HAP-1 (cell line): ENCODE results near the gene PAEP.

Experiments
- DNase-seq, 2 experiments: peaks; one replicate each; pipeline ENCODE4 v3.0.0-alpha.2; 2016 to 2020; ENCODE audit warnings: low spot score in 2 of 2
- H3K27me3 ChIP-seq: fragments of 250-450 bp; sonication (Bioruptor Pico); 2 replicates; pipeline ENCODE4 v1.5.1; 2020; ENCODE audit warnings: low read depth, mild to moderate bottlenecking, moderate library complexity
- H3K36me3 ChIP-seq: fragments of 250-450 bp; sonication (Bioruptor Pico); replicated peaks from 2 replicates; pipeline ENCODE4 v1.5.1; 2020; ENCODE audit warnings: mild to moderate bottlenecking
- H3K4me1 ChIP-seq: fragments of 250-450 bp; sonication (Bioruptor Pico); 2 replicates; pipeline ENCODE4 v1.5.1; 2020; ENCODE audit warnings: mild to moderate bottlenecking
- H3K4me3 ChIP-seq: fragments of 250-450 bp; sonication (Bioruptor Pico); 2 replicates; pipeline ENCODE4 v1.5.1; 2020; ENCODE audit warnings: mild to moderate bottlenecking, moderate library complexity
- H3K9me3 ChIP-seq: fragments of 250-450 bp; sonication (Bioruptor Pico); 2 replicates; pipeline ENCODE4 v1.5.1; 2020; ENCODE audit warnings: mild to moderate bottlenecking, moderate library complexity
- in situ Hi-C: fragments of 300-500 bp; cut with MboI; formaldehyde crosslinking; loops from 3 replicates; pipeline ENCODE4 v1.14.3; 2020; ENCODE audit warnings: low sequenced_read_pairs, inconsistent platforms, mixed read lengths

Gene PAEP

DNA sequence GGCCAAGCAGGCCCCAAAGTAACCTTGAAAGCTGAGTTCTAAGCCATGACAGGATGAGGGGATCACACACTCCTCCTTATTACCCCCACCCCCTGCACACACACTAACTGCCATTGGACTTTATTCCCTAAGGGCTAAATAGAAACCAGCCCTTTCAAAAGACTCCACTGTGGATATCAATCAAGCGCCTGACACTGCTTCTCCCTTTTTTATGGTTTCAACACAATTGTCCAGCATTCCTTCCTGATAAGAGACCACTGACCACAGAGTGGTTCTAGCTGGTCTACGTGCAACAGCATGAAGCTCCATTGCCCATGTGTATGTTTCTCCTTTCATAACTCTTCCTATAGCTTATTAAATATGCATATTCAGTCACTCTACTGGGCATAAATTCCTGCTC lies 34.7 kb downstream of the PAEP start:
- H3K9me3 ChIP-seq: no peaks in the 10 kb centered on the region
- no peaks in the 10 kb centered on the region for H3K4me1 ChIP-seq
- in situ Hi-C loops: no loop called here
- DNase-seq: no peak
- no peak overlapping the region for H3K4me3 ChIP-seq
- H3K27me3 ChIP-seq: 0 out of 2 replicates have a peak, but pooled peaks cover 3% of the 10 kb centered on the region
- H3K36me3 ChIP-seq: no peaks in the 10 kb centered on the region

DNA sequence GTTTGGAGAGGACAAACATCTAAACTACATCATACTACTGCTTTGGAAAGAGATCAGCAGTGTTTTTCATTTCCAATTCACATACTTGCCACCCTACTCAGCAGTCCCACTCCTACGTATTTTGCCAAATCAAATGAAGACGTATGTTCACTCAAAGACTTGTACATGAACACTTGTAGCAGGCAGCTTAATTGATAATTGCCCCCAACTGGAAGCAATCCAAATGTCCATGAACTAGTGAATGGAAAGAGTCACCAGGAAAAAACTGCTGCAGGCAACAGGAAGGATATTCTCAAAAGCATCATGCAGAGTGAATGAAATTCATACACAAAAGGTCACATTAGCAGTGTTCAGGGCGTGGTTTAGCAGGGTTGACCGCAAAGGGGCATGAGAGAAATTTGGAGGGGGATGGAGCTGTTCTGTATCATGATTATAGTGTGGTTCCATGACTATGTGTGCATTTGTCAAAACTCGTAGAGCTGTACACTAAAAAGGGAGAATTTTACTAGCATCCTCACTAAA lies 38.8 kb downstream of the PAEP start:
- Histone ChIP-seq H3K4me3 (no peak overlapping the region), H3K27me3 (no peaks in the 10 kb centered on the region), H3K36me3 (no peaks in the 10 kb centered on the region), H3K9me3 (no peaks in the 10 kb centered on the region), H3K4me1 (no peaks in the 10 kb centered on the region)
- no peak for DNase-seq
- in situ Hi-C loops: loop anchor here (10.0 kb wide), 1 partner anchor 524 kb away; no protein-coding TSS in a partner anchor

DNA sequence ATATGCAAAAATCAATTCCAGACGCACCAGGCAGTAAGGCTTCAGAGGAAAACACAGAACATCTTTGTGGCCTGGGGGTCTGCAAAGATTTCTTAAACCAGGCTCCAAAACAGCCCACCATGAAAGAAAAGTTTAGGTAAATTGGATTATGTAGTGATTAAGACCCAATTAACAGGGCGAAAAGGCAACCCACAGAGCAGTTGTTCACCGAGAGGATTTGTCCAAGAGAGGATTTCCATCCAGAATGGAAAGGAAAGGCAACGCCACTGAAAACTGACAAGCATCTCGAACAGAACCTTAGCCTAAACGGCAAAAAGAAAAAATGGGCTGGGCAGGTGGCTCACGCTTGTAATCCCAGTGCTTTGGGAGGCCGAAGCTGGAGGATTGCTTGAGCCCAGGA lies 40.4 kb downstream of the PAEP start:
- in situ Hi-C loops: loop anchor here (10.0 kb wide), 1 partner anchor 523 kb away; no protein-coding TSS in a partner anchor
- H3K9me3 ChIP-seq: no peaks in the 10 kb centered on the region
- H3K27me3 ChIP-seq: no peaks in the 10 kb centered on the region
- no peak for DNase-seq
- no peaks in the 10 kb centered on the region for H3K36me3 ChIP-seq
- no peak overlapping the region for H3K4me3 ChIP-seq
- H3K4me1 ChIP-seq: no peaks in the 10 kb centered on the region

DNA sequence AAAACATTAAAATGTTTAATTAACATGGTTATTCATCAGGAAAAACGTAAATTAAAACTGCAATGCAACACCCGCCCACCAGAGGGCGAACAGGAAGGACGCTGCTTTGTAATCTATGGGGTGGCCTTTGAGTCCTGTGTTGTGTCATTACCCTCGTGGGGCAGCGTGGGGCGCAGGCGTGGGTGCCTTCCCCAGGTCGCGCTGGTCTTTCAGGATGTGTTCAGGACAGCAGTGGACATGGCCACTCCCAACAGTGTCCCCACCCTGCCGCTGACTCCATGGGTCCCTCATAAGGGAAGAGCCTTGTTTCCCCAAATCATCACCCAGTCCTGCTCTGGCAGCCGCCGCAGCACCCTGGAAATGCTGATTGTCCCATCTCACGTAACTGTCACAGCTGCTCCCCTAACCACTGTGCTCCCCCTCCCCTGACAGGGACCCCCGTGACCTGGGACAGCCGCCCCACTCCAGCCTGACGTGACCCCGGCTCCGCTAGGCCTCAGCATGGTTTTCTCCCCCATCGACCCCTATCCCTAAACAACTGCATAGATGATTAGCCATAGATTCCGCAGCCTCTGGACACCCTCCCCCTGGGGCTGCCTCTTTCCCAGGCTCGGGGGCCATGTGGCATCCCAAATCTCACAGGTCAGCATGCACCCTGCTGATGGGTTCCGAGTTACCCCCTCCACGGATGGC lies 41.4 kb downstream of the PAEP start:
- Histone ChIP-seq H3K4me1 (no peaks in the 10 kb centered on the region), H3K9me3 (no peaks in the 10 kb centered on the region), H3K27me3 (no peaks in the 10 kb centered on the region), H3K36me3 (no peaks in the 10 kb centered on the region), H3K4me3 (no peak overlapping the region)
- peak; percentile 10 to 72 for DNase-seq
- in situ Hi-C loops: loop anchor here (10.0 kb wide), 1 partner anchor 522 kb away; no protein-coding TSS in a partner anchor

DNA sequence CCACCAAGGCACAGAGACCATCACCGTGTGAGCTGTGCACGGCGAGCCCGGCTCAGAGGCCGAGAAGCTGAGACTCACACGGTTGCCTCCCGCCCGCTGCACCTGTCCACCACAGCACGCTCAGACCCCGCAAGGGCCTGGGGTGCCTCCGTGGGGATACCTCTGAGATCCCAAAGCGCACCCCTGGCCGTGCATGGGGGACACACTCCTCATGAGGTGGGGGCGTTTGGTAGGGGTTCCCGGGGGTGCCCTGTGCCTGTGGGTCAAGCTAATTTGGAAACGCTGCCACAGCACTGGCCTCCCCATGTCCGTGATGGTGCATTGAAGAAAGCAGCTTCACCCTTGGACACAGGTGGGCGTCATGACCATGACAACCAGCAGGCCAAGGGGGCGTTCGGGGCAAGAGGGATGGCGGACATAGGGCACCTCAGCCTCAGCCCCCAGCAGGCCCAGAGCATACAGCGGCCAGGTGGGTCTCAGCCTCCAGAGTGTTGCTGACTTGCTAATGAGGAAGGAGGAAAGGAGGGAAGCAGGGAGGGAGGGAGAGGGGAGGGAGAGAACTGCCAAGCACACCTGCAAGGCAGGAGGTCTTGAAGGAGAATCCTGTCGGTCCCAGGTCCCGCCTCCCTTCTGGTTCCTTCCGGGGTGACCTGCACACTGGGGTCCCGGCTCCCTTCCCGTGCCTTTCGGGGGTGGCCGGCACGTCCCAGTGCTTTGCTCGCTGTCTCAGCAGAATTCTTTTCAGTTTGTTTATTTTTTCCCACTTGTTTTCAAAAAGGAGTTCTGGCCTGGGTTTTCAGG lies 43.1 kb downstream of the PAEP start:
- Histone ChIP-seq H3K9me3 (no peaks in the 10 kb centered on the region), H3K36me3 (no peaks in the 10 kb centered on the region), H3K27me3 (no peaks in the 10 kb centered on the region), H3K4me1 (no peaks in the 10 kb centered on the region), H3K4me3 (no peak overlapping the region)
- in situ Hi-C loops: loop anchor here (10.0 kb wide), 1 partner anchor 520 kb away; no protein-coding TSS in a partner anchor
- no peak for DNase-seq

DNA sequence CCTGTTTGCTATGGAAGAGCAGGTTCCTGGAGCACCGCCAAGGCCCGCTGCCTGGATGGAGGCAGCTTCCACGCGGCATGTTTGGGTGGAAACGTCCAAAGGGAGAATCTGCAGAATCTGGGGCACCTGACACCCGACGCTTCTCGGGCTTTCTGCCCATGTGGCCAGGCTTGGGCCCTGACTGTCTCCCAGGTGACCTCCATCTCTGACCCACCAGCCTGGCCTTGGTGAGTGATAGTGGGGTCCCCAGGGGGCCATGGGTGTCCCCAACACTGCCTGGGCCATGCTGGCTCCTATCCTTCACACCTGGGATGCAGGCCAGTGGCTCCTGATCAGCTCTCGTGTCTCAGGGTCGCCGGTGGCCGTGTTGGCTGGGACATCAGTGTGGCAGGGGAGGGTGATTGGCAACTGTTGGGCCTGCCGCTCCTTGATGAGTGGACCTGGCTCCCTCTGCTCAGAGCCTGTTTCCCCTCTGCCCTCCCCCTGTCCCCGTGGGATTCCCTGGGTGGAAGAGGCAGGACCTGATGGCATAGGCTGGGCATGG lies 43.8 kb downstream of the PAEP start:
- no peaks in the 10 kb centered on the region for H3K9me3 ChIP-seq
- no peaks in the 10 kb centered on the region for H3K27me3 ChIP-seq
- H3K4me3 ChIP-seq: no peak overlapping the region
- H3K4me1 ChIP-seq: no peaks in the 10 kb centered on the region
- in situ Hi-C loops: loop anchor here (10.0 kb wide), 1 partner anchor 519 kb away; no protein-coding TSS in a partner anchor
- no peak for DNase-seq
- no peaks in the 10 kb centered on the region for H3K36me3 ChIP-seq

DNA sequence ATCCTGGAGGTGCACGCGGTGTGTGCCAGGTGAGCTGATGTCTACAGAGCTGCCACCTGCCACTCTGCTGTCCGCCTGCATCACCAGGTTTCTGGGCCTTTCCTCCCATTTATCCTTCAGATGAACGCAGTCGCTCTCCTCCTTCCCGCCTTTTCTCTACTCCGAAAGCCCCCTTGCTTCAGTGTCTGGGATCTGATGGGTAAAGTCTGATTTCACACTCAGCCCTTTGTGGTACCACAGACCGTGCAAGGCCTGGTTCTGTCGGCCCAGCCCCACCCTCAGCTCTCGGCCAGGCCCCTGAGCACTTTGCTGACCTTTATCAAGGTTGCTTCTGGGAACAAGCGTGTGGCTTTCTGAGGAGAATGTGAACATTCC lies 45.3 kb downstream of the PAEP start:
- in situ Hi-C loops: loop anchor here (10.0 kb wide), 1 partner anchor 518 kb away; no protein-coding TSS in a partner anchor
- H3K4me3 ChIP-seq: no peak overlapping the region
- H3K27me3 ChIP-seq: no peaks in the 10 kb centered on the region
- DNase-seq: no peak
- H3K36me3 ChIP-seq: no peaks in the 10 kb centered on the region
- no peaks in the 10 kb centered on the region for H3K4me1 ChIP-seq
- H3K9me3 ChIP-seq: no peaks in the 10 kb centered on the region

DNA sequence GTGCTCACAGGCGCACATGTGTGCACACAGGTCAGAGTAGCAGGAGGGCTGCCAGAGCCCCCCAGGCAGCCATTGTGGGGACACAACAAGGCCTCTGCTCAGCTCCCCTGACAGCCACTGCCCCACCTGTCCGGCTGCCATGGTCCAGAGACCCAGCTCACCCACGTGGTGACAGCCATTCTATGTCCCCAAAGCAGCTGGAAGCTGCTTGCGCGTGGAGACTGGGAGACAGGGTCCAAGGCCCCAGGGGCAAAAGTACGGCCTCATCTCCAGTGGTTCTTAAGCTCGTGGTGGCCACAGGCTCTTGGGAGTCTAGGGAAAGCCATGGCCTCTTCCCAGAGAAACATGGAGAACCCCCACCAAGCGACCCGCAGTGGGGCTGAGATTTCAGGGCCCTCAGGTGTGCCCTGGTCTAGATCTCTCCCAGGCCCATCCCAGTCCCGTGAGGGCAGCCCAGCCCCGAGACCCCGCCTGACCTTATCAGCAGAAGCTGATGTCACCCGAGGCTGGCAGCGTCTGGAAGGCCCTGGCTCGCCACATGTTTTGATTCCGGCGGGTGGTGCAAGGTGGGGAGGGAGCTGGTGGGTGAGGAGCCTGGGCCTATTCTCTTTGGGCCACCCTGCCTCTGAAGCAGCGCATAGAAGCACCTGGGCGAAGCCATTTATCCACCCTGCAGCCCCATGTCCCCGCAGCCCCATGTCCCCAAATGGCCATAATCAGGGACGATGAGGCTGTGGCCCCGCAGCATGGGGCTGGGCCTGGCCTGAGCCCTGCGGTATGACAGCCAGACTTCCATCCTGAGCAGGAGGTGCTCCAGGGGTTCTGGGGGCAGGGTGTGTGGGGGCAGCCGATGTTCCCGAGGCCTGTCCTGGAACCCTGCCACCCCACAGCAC lies 46.1 kb downstream of the PAEP start:
- in situ Hi-C loops: loop anchor here (10.0 kb wide), 1 partner anchor 517 kb away; no protein-coding TSS in a partner anchor
- Histone ChIP-seq H3K9me3 (no peaks in the 10 kb centered on the region), H3K4me1 (no peaks in the 10 kb centered on the region), H3K4me3 (no peak overlapping the region), H3K36me3 (no peaks in the 10 kb centered on the region), H3K27me3 (no peaks in the 10 kb centered on the region)
- DNase-seq: no peak

DNA sequence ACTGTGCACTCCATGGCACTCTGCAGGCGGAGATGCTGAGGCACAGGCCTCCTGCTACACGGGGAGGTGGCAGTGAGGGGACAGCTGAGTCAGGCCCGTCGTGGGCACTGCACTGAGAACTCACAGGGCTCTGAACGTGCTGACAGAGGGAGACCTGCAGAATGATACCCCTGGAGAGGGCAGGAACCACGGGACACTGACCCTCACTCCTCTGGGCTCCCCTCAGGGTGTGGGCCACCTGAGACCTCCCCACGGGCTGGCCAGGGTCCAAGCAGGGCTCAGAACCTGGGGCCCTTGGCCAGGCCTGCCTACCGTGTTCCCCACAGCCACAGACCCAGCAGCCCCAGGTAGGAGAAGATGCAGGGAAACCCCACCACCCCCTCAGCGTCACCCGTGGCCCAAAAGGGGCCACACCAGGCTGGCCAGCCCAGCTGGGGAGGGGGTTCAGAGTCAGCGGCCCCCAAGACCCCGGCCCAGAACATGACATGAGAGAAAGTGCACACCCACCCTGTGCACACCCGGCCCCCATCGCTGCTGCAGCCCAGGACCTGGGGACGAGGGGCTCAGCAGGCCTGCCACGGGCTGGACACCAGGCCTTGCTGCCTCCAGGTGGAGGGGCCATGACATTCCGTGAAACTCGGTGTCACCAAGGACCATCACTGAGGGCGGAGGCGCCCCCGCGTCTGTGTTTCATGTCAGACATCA lies 46.9 kb downstream of the PAEP start:
- H3K4me1 ChIP-seq: no peaks in the 10 kb centered on the region
- no peak for DNase-seq
- in situ Hi-C loops: loop anchor here (10.0 kb wide), 1 partner anchor 516 kb away; no protein-coding TSS in a partner anchor
- no peak overlapping the region for H3K4me3 ChIP-seq
- H3K27me3 ChIP-seq: no peaks in the 10 kb centered on the region
- H3K36me3 ChIP-seq: no peaks in the 10 kb centered on the region
- H3K9me3 ChIP-seq: no peaks in the 10 kb centered on the region

DNA sequence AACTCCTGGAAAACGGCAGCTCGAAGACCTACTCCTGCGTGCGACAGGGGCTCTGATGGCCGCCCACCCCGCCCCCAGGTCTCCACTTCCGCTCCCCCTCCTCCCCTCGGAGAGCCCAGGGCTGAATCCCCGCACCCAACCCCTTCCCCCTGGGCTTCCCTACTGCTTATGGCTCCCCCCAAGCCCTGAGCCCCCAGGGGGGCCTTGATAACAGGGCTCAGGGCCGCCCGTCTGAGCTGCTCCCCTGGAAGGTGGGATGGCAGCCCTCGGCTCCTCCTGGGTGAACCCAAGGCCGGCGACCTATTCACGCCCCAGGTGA lies 47.4 kb downstream of the PAEP start:
- Histone ChIP-seq H3K4me3 (no peak overlapping the region), H3K36me3 (no peaks in the 10 kb centered on the region), H3K4me1 (no peaks in the 10 kb centered on the region), H3K9me3 (no peaks in the 10 kb centered on the region), H3K27me3 (no peaks in the 10 kb centered on the region)
- in situ Hi-C loops: loop anchor here (10.0 kb wide), 1 partner anchor 516 kb away; no protein-coding TSS in a partner anchor
- DNase-seq: no peak

DNA sequence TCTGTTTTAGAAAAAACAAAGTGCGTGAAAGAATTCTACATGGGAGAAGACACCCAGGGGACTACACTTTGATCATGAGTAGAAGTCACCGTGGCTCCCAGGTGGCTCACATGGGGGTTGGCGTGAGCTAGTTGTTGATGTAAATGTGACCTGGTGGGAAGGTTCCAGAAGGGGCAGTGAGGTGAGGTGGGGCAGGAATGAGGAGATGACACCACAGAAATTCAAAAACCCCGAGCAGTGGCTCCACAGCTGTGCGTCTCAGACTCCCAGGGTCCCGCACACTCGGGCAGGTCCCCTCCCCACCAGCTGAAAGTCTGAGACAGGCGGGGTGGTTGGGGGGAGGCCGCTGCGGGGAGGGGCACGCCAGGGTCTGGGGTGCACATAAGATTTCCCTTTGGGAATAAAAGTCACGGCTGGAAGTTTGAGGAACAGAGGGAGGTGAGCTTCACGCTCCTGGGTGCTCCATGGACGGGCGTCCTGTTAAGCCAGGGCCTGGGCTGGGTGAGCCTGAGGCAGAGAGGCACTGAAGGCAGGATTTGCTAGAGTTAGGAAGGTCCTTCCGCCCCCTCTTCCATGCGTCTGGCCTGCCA lies 47.9 kb downstream of the PAEP start:
- no peaks in the 10 kb centered on the region for H3K27me3 ChIP-seq
- H3K4me1 ChIP-seq: no peaks in the 10 kb centered on the region
- H3K4me3 ChIP-seq: no peak overlapping the region
- no peaks in the 10 kb centered on the region for H3K36me3 ChIP-seq
- DNase-seq: no peak
- in situ Hi-C loops: loop anchor here (10.0 kb wide), 1 partner anchor 515 kb away; no protein-coding TSS in a partner anchor
- H3K9me3 ChIP-seq: no peaks in the 10 kb centered on the region

DNA sequence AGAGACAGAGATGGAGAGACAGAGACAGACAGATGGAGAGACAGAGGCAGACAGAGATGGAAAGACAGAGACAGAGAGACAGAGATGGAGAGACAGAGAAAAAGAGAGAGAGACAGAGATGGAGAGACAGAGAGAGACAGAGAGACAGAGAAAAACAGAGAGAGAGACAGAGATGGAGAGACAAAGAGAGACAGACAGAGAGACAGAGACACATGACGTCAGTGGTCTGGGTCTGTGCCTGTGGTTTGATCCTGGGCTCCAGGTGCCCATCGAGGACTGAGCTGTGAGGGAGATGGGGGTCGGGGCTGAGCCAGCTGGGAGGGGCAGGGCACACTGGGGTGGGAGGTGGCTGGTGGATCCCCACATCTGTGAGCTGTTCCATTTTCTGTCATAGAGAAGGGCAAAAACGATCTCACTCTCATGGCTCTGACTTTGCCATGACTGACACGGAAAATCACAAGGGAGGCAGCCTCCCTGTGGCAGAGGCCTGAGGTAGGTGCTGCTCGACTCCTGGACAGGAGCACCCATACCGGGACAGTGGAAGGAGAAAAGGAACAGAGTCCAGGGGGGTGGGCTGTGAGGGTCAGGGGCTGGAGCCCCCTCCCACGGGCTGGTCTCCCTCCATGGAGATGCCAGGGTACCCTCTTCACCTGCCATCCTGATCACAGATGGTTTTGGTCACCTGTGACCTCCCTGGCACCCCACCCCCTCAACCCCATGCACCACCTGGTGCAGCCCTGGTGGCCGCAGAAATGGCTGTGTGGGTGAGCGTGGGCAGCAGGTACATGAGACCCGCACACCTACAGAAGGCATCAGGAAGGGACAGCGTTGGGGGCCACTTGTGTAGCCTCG lies 49.0 kb downstream of the PAEP start:
- Histone ChIP-seq H3K27me3 (no peaks in the 10 kb centered on the region), H3K4me1 (no peaks in the 10 kb centered on the region), H3K36me3 (no peaks in the 10 kb centered on the region), H3K4me3 (no peak overlapping the region), H3K9me3 (no peaks in the 10 kb centered on the region)
- DNase-seq: no peak
- in situ Hi-C loops: no loop called here
